ENCODE data around the gene MTHFR.

DNA sequence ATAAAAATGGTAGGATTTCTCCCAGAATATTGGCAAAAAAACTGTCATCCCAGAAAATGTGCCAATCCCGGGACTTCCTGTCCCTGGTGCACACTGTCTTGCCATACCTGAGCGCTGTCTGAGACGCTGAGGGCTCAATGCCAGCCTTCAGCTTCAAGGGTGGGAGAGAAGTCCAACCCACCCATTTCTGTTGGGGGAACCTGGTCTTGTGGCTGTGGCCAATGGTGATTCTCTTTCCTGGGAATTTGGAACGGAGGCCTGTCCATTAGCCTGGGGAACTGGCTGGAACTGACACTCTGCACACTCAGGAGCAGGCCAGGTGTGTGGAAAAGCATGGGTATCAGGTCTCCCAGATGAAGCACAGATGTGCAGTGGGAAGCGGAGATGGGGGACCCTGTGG, 6.7 kb downstream of the MTHFR start:
- TF ChIP-seq ZFP30 (CRISPR knock-in tag; IDR thresholded peaks at IDR 0.05) (no peak), ZNF565 (CRISPR knock-in tag; conservative IDR thresholded peaks at IDR 0.05; ENCODE audit: low read depth) (no peak), ZFP3 (CRISPR knock-in tag; IDR thresholded peaks at IDR 0.05) (no peak), PPARA (CRISPR knock-in tag; IDR thresholded peaks at IDR 0.05; ENCODE audit: borderline replicate concordance) (no peak), CSDC2 (CRISPR knock-in tag; IDR thresholded peaks at IDR 0.05) (no peak), TCF4 (CRISPR knock-in tag; IDR thresholded peaks at IDR 0.05; ENCODE audit: borderline replicate concordance) (no peak), OSR1 (CRISPR knock-in tag; IDR thresholded peaks at IDR 0.05) (no peak), ARNTL (CRISPR knock-in tag; IDR thresholded peaks at IDR 0.05; ENCODE audit: borderline replicate concordance, low read depth) (no peak), ESRRG (CRISPR knock-in tag; IDR thresholded peaks at IDR 0.05) (no peak), ZC3H10 (CRISPR knock-in tag; IDR thresholded peaks at IDR 0.05) (no peak), RARB (CRISPR knock-in tag; IDR thresholded peaks at IDR 0.05) (no peak)
- TF ChIP-seq, protein P1, sequence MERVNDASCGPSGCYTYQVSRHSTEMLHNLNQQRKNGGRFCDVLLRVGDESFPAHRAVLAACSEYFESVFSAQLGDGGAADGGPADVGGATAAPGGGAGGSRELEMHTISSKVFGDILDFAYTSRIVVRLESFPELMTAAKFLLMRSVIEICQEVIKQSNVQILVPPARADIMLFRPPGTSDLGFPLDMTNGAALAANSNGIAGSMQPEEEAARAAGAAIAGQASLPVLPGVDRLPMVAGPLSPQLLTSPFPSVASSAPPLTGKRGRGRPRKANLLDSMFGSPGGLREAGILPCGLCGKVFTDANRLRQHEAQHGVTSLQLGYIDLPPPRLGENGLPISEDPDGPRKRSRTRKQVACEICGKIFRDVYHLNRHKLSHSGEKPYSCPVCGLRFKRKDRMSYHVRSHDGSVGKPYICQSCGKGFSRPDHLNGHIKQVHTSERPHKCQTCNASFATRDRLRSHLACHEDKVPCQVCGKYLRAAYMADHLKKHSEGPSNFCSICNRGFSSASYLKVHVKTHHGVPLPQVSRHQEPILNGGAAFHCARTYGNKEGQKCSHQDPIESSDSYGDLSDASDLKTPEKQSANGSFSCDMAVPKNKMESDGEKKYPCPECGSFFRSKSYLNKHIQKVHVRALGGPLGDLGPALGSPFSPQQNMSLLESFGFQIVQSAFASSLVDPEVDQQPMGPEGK (CRISPR knock-in tag; IDR thresholded peaks at IDR 0.05; ENCODE audit: borderline replicate concordance), result no peak
- TF ChIP-seq, protein P2, sequence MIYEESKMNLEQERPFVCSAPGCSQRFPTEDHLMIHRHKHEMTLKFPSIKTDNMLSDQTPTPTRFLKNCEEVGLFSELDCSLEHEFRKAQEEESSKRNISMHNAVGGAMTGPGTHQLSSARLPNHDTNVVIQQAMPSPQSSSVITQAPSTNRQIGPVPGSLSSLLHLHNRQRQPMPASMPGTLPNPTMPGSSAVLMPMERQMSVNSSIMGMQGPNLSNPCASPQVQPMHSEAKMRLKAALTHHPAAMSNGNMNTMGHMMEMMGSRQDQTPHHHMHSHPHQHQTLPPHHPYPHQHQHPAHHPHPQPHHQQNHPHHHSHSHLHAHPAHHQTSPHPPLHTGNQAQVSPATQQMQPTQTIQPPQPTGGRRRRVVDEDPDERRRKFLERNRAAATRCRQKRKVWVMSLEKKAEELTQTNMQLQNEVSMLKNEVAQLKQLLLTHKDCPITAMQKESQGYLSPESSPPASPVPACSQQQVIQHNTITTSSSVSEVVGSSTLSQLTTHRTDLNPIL (CRISPR knock-in tag; IDR thresholded peaks at IDR 0.05; ENCODE audit: low read depth), result no peak
